AG09319 (cell line): ENCODE data around the gene ATG16L1.
A peak's percentile ranks its signal among the peaks of the same experiment; 100 is the strongest.

Experiments used
- DNase-seq: peaks from one replicate; pipeline ENCODE4 v3.0.0-alpha.2; 2010; ENCODE audit warnings: low read depth; ENCODE audit errors: extremely low read depth
- CTCF ChIP-seq: IDR thresholded peaks from 2 replicates; pipeline ENCODE4 v1.5.1; 2011; ENCODE audit warnings: low read depth, mild to moderate bottlenecking, inconsistent platforms, low read length, moderate library complexity

ATG16L1 gene

GRCh38 chr2:233209533-233210171 is 41.8 kb upstream of the ATG16L1 start:
- no peak for DNase-seq
- no peak for TF ChIP-seq CTCF

DNA sequence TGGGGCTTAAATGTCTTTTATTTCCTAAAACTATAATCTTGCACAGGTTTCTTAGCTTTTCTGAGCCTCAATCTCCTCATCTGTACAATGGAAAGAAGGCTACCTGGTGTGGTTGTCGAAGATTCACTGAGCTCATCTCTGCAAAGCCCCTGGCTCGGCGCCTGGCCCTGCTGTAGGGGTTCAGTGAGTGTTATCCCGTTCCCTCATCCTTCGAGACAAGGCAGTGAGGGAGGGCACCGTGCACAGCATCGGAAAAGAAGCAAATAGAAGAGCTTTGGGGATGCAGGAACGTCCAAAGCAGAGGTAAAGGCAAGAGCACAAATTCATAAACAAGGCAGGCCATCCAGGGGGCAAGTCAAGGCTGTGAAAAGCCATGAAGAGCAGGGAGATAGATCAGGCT is 41.2 kb upstream of the ATG16L1 start:
- no peak for TF ChIP-seq CTCF

GRCh38 chr2:233210843-233211547 is 40.5 kb upstream of the ATG16L1 start:
- peak; percentile 69 for DNase-seq
- TF ChIP-seq CTCF: no peak

More for the DNA sequence above, 41.2 kb upstream of the ATG16L1 start:
- DNase-seq: no peak

DNA sequence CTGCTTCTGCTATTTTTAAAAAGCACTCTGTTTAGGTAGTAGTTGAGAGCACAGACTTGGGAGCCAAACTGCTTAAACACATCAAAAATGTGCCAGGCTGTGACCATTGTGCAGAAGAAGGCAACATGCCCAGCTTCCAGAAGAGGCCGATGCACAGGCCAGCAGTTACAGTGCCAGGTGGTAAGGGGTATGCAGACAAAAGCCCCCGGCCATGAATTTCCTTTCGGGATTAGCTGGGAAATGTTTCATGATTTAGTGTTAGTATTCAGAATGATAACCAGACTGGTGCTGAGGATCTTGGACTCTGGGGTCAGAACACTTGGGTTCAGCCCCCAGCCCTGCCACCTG is 40.0 kb upstream of the ATG16L1 start:
- TF ChIP-seq CTCF: no peak
- DNase-seq: no peak

- DNase-seq: no peak
- TF ChIP-seq CTCF: no peak
Observed at GRCh38 chr2:233213011-233213410, 38.5 kb upstream of the ATG16L1 start.

- no peak for DNase-seq
- no peak for TF ChIP-seq CTCF
Observed at GRCh38 chr2:233213975-233214374, 37.5 kb upstream of the ATG16L1 start.

DNA sequence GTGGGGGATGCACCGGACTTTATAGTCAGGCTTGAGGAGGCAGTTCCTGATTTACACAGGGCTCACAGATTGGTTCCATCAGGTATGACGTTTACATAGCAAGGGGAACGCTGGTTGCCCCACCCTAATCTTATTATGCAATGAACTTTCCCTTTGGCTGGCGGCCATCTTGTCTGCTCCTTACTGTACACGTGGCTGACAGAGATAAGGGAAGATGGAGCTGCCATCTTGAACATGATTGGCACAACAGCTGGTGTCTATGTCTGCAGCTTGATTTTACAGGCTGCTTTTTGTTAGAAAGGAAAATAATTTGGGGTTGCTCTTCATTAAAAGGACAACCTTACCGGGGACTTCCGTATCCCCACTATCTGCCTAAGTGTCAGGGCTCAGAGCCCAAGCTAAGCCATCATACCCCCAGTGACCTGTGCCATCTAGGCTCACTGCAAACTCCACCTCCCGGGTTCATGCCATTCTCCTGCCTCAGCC is 33.5 kb upstream of the ATG16L1 start:
- no peak for DNase-seq
- no peak for TF ChIP-seq CTCF
